ENCODE results near the gene DECR2. TPM values are rescaled to one million over a fixed set of nuclear protein-coding genes. Genes with fewer than 3 reads are reported as not detected.

DECR2 gene
- total RNA-seq, 6 donors from 2014 or later, result 8.6 to 22.4 (median 14.6) TPM

- H3K36me3 ChIP-seq, result peaks cover 0 to 7% (median 1%) of the 10 kb centered on the region in 4 donors
- no peaks in the 10 kb centered on the region for H3K27me3 ChIP-seq
- H3K4me3 ChIP-seq, result no peak overlapping the region
- no peaks in the 10 kb centered on the region for H3K9me3 ChIP-seq
- 94 to 100% methylated on average over 2 to 12 of the region's 12 CpGs for WGBS, 2 donors
- TF ChIP-seq POLR2A (IDR thresholded peaks at IDR 0.05) (no peak), POLR2AphosphoS5 (IDR thresholded peaks at IDR 0.05) (no peak), EP300 (IDR thresholded peaks at IDR 0.05) (no peak)
- TF ChIP-seq, protein P1, sequence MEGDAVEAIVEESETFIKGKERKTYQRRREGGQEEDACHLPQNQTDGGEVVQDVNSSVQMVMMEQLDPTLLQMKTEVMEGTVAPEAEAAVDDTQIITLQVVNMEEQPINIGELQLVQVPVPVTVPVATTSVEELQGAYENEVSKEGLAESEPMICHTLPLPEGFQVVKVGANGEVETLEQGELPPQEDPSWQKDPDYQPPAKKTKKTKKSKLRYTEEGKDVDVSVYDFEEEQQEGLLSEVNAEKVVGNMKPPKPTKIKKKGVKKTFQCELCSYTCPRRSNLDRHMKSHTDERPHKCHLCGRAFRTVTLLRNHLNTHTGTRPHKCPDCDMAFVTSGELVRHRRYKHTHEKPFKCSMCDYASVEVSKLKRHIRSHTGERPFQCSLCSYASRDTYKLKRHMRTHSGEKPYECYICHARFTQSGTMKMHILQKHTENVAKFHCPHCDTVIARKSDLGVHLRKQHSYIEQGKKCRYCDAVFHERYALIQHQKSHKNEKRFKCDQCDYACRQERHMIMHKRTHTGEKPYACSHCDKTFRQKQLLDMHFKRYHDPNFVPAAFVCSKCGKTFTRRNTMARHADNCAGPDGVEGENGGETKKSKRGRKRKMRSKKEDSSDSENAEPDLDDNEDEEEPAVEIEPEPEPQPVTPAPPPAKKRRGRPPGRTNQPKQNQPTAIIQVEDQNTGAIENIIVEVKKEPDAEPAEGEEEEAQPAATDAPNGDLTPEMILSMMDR (IDR thresholded peaks at IDR 0.05), result no peak
- no peak for ATAC-seq (ENCODE audit: low FRiP score in 2 of 2)
- DNase-seq, result no peak
- no peak overlapping the region for H3K27ac ChIP-seq
- H3K4me1 ChIP-seq, result peaks cover 9 to 22% (median 17%) of the 10 kb centered on the region in 4 donors
Measured at GRCh38 chr16:404971-405486, 3.3 kb downstream of the DECR2 start.

GRCh38 chr16:405548-406506 is 4.1 kb downstream of the DECR2 start:
- WGBS, 2 donors, result 88 to 96% methylated on average over 22 to 24 of the region's 27 CpGs
- TF ChIP-seq POLR2A (IDR thresholded peaks at IDR 0.05) (no peak), EP300 (IDR thresholded peaks at IDR 0.05) (no peak), POLR2AphosphoS5 (IDR thresholded peaks at IDR 0.05) (no peak)
- TF ChIP-seq, protein P1 (IDR thresholded peaks at IDR 0.05), result no peak
- Histone ChIP-seq H3K4me1 (peaks cover 4 to 14% (median 9%) of the 10 kb centered on the region in 4 donors), H3K27me3 (no peaks in the 10 kb centered on the region), H3K4me3 (no peak overlapping the region), H3K36me3 (peaks cover 0 to 13% (median 5%) of the 10 kb centered on the region in 4 donors), H3K27ac (no peak overlapping the region), H3K9me3 (no peaks in the 10 kb centered on the region)
- ATAC-seq (ENCODE audit: low FRiP score in 2 of 2) (peak in 1 of 2 donors; percentile 35), DNase-seq (peak in 1 of 2 donors; percentile 70)

GRCh38 chr16:407253-407652 is 5.6 kb downstream of the DECR2 start:
- peaks cover 1 to 6% (median 4%) of the 10 kb centered on the region in 4 donors for H3K4me1 ChIP-seq
- DNase-seq, result no peak
- TF ChIP-seq, protein P1 (IDR thresholded peaks at IDR 0.05), result no peak
- TF ChIP-seq POLR2A (IDR thresholded peaks at IDR 0.05), result no peak
- no peak for TF ChIP-seq EP300 (IDR thresholded peaks at IDR 0.05)
- no peak for TF ChIP-seq POLR2AphosphoS5 (IDR thresholded peaks at IDR 0.05)
- ATAC-seq (ENCODE audit: low FRiP score in 2 of 2), result no peak
- no peaks in the 10 kb centered on the region for H3K27me3 ChIP-seq
- H3K27ac ChIP-seq, result no peak overlapping the region
- H3K36me3 ChIP-seq, result peaks cover 0 to 25% (median 11%) of the 10 kb centered on the region in 4 donors
- no peak overlapping the region for H3K4me3 ChIP-seq
- 88 to 89% methylated on average over 14 to 16 of the region's 16 CpGs for WGBS, 2 donors
- H3K9me3 ChIP-seq, result no peaks in the 10 kb centered on the region

DNA sequence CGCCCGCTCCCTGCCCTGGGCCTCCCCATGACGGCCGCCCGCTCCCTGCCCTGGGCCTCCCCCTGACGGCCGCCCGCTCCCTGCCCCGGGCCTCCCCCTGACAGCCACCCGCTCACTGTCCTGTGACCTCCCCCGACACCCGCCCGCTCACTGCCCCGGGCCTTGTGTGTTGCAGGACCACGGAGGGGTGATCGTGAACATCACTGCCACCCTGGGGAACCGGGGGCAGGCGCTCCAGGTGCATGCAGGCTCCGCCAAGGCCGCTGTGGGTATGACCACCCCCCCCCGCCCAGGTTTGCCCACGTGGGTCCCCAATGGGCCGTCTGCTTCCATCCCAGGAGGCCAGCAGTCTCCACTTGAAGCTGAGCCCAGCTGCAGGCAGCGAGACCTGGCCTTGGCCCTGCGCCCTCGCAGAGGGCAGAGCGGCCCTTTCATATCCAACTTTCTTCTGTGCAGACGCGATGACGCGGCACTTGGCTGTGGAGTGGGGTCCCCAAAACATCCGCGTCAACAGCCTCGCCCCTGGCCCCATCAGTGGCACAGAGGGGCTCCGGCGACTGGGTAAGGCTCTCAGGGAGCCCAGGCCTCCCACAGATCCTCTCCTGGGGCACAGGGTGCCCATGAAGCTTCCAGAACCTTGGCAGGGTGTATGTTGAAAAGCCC is 9.0 kb downstream of the DECR2 start:
- peak in 1 of 2 donors; percentile 74 for DNase-seq
- no peaks in the 10 kb centered on the region for H3K9me3 ChIP-seq
- no peak for TF ChIP-seq POLR2AphosphoS5 (IDR thresholded peaks at IDR 0.05)
- no peak for TF ChIP-seq EP300 (IDR thresholded peaks at IDR 0.05)
- TF ChIP-seq POLR2A (IDR thresholded peaks at IDR 0.05), result no peak
- TF ChIP-seq, protein P1 (IDR thresholded peaks at IDR 0.05), result no peak
- no peak overlapping the region for H3K27ac ChIP-seq
- no peaks in the 10 kb centered on the region for H3K4me1 ChIP-seq
- peak in 1 of 2 donors; percentile 7 for ATAC-seq (ENCODE audit: low FRiP score in 2 of 2)
- 94% methylated on average over 17 of the region's 36 CpGs; no CpG with 5 or more reads in 1 of the 2 donors for WGBS, 2 donors
- H3K27me3 ChIP-seq, result no peaks in the 10 kb centered on the region
- no peak overlapping the region for H3K4me3 ChIP-seq
- H3K36me3 ChIP-seq, result peaks cover 0 to 26% (median 12%) of the 10 kb centered on the region in 4 donors
